DOHH2 (cell line): Measurements from ENCODE around the gene BBOF1.
"Not testable (repeated sequence)": the region's sequence is repeated elsewhere in the genome, so short reads cannot be mapped to it uniquely, and the experiment has no call there.

Source experiments
- EZH2phosphoT487 ChIP-seq: fragments of 200-600 bp; sonication (generic); IDR thresholded peaks from 2 replicates; pipeline ENCODE4 v1.6.1; 2017; ENCODE audit warnings: borderline replicate concordance, mild to moderate bottlenecking, antibody characterized with exemption, low read length, moderate library complexity, mixed read lengths
- TF ChIP-seq, protein P1 (sequence below): fragments of 200-600 bp; sonication (generic); IDR thresholded peaks from one replicate; pipeline ENCODE4 v1.5.1; 2014; ENCODE audit warnings: antibody characterized with exemption, mild to moderate bottlenecking, low read depth, low read length; ENCODE audit not compliant: poor library complexity, severe bottlenecking

DNA sequence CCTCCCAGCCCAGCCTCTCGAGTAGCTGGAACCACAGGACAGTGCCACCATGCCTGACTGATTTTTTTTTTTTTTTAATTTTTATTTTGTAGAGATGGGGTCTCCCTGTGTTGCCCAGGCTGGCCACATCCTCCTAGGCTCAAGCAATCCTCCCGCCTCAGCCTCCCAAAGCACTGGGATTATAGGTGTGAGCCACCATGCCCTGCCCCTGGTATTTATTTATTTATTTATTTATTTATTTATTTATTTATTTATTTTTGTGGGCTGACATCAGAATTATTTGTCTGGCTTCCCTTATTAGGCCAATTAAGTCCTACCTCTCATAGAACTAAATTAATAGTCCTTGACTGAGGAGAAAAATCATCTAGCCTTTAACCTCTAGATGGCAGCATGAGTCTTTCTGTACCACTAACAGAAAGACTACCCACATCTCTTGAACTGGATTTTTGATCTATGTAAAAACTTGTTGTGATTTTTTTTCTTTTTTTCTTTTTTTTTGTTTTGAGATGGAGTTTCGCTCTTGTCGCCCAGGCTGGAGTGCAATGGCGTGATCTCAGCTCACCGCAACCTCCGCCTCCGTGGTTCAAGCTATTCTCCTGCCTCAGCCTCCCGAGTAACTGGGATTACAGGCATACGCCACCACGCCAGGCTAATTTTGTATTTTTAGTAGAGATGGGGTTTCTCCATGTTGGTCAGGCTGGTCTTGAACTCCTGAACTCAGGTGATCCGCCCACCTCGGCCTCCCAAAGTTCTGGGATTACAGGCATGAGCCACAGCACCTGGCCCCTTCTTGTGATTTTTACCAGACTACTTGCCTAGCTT, 92.5 kb downstream of the BBOF1 start:
- TF ChIP-seq, protein P1, sequence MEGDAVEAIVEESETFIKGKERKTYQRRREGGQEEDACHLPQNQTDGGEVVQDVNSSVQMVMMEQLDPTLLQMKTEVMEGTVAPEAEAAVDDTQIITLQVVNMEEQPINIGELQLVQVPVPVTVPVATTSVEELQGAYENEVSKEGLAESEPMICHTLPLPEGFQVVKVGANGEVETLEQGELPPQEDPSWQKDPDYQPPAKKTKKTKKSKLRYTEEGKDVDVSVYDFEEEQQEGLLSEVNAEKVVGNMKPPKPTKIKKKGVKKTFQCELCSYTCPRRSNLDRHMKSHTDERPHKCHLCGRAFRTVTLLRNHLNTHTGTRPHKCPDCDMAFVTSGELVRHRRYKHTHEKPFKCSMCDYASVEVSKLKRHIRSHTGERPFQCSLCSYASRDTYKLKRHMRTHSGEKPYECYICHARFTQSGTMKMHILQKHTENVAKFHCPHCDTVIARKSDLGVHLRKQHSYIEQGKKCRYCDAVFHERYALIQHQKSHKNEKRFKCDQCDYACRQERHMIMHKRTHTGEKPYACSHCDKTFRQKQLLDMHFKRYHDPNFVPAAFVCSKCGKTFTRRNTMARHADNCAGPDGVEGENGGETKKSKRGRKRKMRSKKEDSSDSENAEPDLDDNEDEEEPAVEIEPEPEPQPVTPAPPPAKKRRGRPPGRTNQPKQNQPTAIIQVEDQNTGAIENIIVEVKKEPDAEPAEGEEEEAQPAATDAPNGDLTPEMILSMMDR: peak; percentile 31
- not testable (repeated sequence) for TF ChIP-seq EZH2phosphoT487
